Pancreas (tissue), 10 donors: ENCODE data around the gene DNTTIP2. TPM values are rescaled to one million over a fixed set of nuclear protein-coding genes. Genes with fewer than 3 reads are reported as not detected.
"Not testable (repeated sequence)": the region's sequence is repeated elsewhere in the genome, so short reads cannot be mapped to it uniquely, and the experiment has no call there.

Experiments
- ATAC-seq, 4 donors: fragments of 200-7000 bp; cut with Tn5 transposase; one replicate each; pipeline versions ENCODE4 v1.8.0 to v1.9.1; 2020; ENCODE audit warnings: mild to moderate bottlenecking in 4 of 4, moderate library complexity in 4 of 4
- DNase-seq, 6 donors: peaks; one replicate each; pipeline ENCODE4 v3.0.0-alpha.2; 2020
- FAIRE-seq: peaks from 2 replicates; lab custom pipeline; 2012; peaks lifted over from hg19 to GRCh38; lab: Jason Lieb, UNC
- H3K27ac ChIP-seq, 4 donors: fragments of 200-600 bp; sonication (generic); 1 replicate in 3 of 4; 2 replicates in 1 of 4; pipeline versions ENCODE4 v1.5.0 to v1.8.0; 2020
- H3K27me3 ChIP-seq, 4 donors: fragments of 200-600 bp; one replicate each; pipeline ENCODE4 v1.8.0; 2021
- H3K36me3 ChIP-seq, 3 donors: fragments of 200-600 bp; sonication (generic) in 1 of 3; one replicate each; pipeline versions ENCODE4 v1.5.0 to v1.8.0; 2020 to 2021
- H3K4me1 ChIP-seq, 3 donors: fragments of 200-600 bp; one replicate each; pipeline ENCODE4 v1.8.0; 2021
- H3K4me3 ChIP-seq, 4 donors: fragments of 200-600 bp; sonication (generic) in 2 of 4; one replicate each; pipeline versions ENCODE4 v1.5.0 to v1.8.0; 2020 to 2021
- H3K9me3 ChIP-seq, 4 donors: fragments of 200-600 bp; one replicate each; pipeline ENCODE4 v1.8.0; 2021
- CTCF ChIP-seq, 4 donors: fragments of 200-600 bp; sonication (generic) in 3 of 4; IDR thresholded peaks; one replicate each; pipeline versions ENCODE4 v1.5.0 to v1.8.0; 2021; ENCODE audit warnings: antibody characterized with exemption in 4 of 4
- WGBS, 2 donors: extraction: QIAGEN DNeasy Blood & Tissue Kit; methylation state at CpG; one replicate each; pipeline ENCODE4 v1.1.7; 2013; 5-methylcytosine and 5-hydroxymethylcytosine counted together
- intact Hi-C, 3 donors: fragments of 100-400 bp; cut with DNase I; formaldehyde crosslinking; loops; one replicate each; pipeline versions ENCODE4 v1.11.1 to v1.14.2; 2022
- polyA plus RNA-seq, 2 donors: library from polyadenylated mRNA; stranded (reverse); fragments of 200-250 nt; gene quantifications; one replicate each; pipeline ENCODE4 v1.2.3, GENCODE V29; 2013
- total RNA-seq, 6 donors: library from RNA; stranded (reverse); fragmentation: NEBNext Ultra II Directional in 4 of 6; extraction: Animal tissue kit (Norgen Biotek cat#: 25700) in 4 of 6; gene quantifications; one replicate each; pipeline versions ENCODE4 v1.2.1 to v1.2.4, GENCODE V29; 2021 to 2023
- donor health status: healthy with polysubstance abuse.
- donor health status: DM: no; HTN: no; CAD: no; lungs with moderate emphysema.
- donor health status: DM: no; HTN: no; CAD: no.
- donor health status: control.
- donor health status: control.
- donor health status: Bipolar disorder and iron deficiency.
- donor health status: DM: yes; HTN: yes; CAD: no.
- donor health status: DM: no; HTN: no; CAD: no.
- donor health status: DM: no; HTN: no; CAD: no.
- donor health status: DM: yes; HTN: yes; CAD: no.

The DNTTIP2 gene
- total and polyA plus RNA-seq, 8 donors = 15.7 to 39.2 (median 22.1) TPM

GRCh38 chr1:93869653-93870052 lies 9.4 kb downstream of the DNTTIP2 start:
- ATAC-seq (no peak), DNase-seq (no peak), FAIRE-seq (no peak)
- H3K4me1 ChIP-seq = no peaks in the 10 kb centered on the region
- H3K9me3 ChIP-seq = no peaks in the 10 kb centered on the region
- intact Hi-C loops = no loop called here
- H3K27me3 ChIP-seq = no peaks in the 10 kb centered on the region
- H3K36me3 ChIP-seq = peaks cover 0 to 43% (median 29%) of the 10 kb centered on the region in 3 donors
- TF ChIP-seq CTCF (IDR thresholded peaks at IDR 0.05) = no peak
- WGBS, 2 donors = 89 to 92% methylated on average over 5 of the region's 5 CpGs
- H3K27ac ChIP-seq = no peak overlapping the region
- no peak overlapping the region for H3K4me3 ChIP-seq

GRCh38 chr1:93868492-93868891 lies 10.5 kb downstream of the DNTTIP2 start:
- H3K27me3 ChIP-seq, FAIRE-seq, H3K27ac ChIP-seq: not testable (repeated sequence)

GRCh38 chr1:93865253-93865652 lies 13.8 kb downstream of the DNTTIP2 start:
- intact Hi-C loops = no loop called here
- H3K4me3 ChIP-seq = no peak overlapping the region
- H3K4me1 ChIP-seq = no peaks in the 10 kb centered on the region
- no peak for TF ChIP-seq CTCF (IDR thresholded peaks at IDR 0.05)
- H3K27me3 ChIP-seq = no peaks in the 10 kb centered on the region
- no peak overlapping the region for H3K27ac ChIP-seq
- ATAC-seq (no peak), FAIRE-seq (no peak), DNase-seq (no peak)
- H3K9me3 ChIP-seq = no peaks in the 10 kb centered on the region
- WGBS, 2 donors = 86 to 91% methylated on average over 5 of the region's 5 CpGs
- peaks cover 0 to 15% (median 6%) of the 10 kb centered on the region in 3 donors for H3K36me3 ChIP-seq

More at GRCh38 chr1:93868492-93868891, 10.5 kb downstream of the DNTTIP2 start:
- intact Hi-C loops, H3K4me1 ChIP-seq, H3K4me3 ChIP-seq, DNase-seq, ATAC-seq, H3K9me3 ChIP-seq: not testable (repeated sequence)
- WGBS, 2 donors = 83 to 98% methylated on average over 1 of the region's 1 CpG
- H3K36me3 ChIP-seq = peaks cover 0 to 42% (median 26%) of the 10 kb centered on the region in 3 donors

GRCh38 chr1:93864175-93864574 lies 14.8 kb downstream of the DNTTIP2 start:
- DNase-seq = no peak
- Histone ChIP-seq H3K36me3 (peaks cover 0 to 4% (median 0%) of the 10 kb centered on the region in 3 donors), H3K27ac (no peak overlapping the region), H3K4me1 (no peaks in the 10 kb centered on the region), H3K4me3 (no peak overlapping the region), H3K27me3 (no peaks in the 10 kb centered on the region), H3K9me3 (no peaks in the 10 kb centered on the region)
- intact Hi-C loops = no loop called here
- TF ChIP-seq CTCF (IDR thresholded peaks at IDR 0.05) = no peak
- WGBS, 2 donors = 54 to 68% methylated on average over 3 of the region's 3 CpGs
- no peak for ATAC-seq
- no peak for FAIRE-seq

- H3K4me3 ChIP-seq, FAIRE-seq, H3K4me1 ChIP-seq, H3K27ac ChIP-seq, H3K36me3 ChIP-seq, DNase-seq, H3K27me3 ChIP-seq, H3K9me3 ChIP-seq, intact Hi-C loops, ATAC-seq: not testable (repeated sequence)
- 54 to 61% methylated on average over 3 of the region's 3 CpGs for WGBS, 2 donors
Measured at GRCh38 chr1:93857653-93858052, 21.4 kb downstream of the DNTTIP2 start.

GRCh38 chr1:93855983-93856382 lies 23.0 kb downstream of the DNTTIP2 start:
- H3K27ac ChIP-seq, H3K36me3 ChIP-seq, DNase-seq, H3K4me1 ChIP-seq, H3K27me3 ChIP-seq, intact Hi-C loops, H3K9me3 ChIP-seq, H3K4me3 ChIP-seq, ATAC-seq, FAIRE-seq: not testable (repeated sequence)
- WGBS, 2 donors = 70 to 74% methylated on average over 8 to 9 of the region's 9 CpGs
